Naive B cell (primary cell): ENCODE measurements around the gene H1-8. TPM values are rescaled to one million over a fixed set of nuclear protein-coding genes. Genes with fewer than 3 reads are reported as not detected.
"Not testable (repeated sequence)": the region's sequence is repeated elsewhere in the genome, so short reads cannot be mapped to it uniquely, and the experiment has no call there.

Source experiments
- ATAC-seq, 2 donors: fragments of 150-1000 bp; cut with Tn5 transposase; 2 replicates each; pipeline ENCODE4 v1.10.0; 2021; ENCODE audit warnings: low read depth in 2 of 2, mild to moderate bottlenecking in 2 of 2, moderate library complexity in 2 of 2
- DNase-seq: peaks from one replicate; pipeline ENCODE4 v3.0.0; 2022
- H3K27ac Mint-ChIP-seq, 6 donors: one replicate each; pipeline ENCODE4 v1.8.0; 2020 to 2022; ENCODE audit warnings: mild to moderate bottlenecking in 6 of 6, mixed read lengths in 6 of 6, moderate library complexity in 5 of 6, inconsistent platforms in 2 of 6
- H3K27me3 Mint-ChIP-seq, 3 donors: one replicate each; pipeline ENCODE4 v1.8.0; 2021 to 2022; ENCODE audit warnings: mixed read lengths in 3 of 3, mild to moderate bottlenecking in 1 of 3
- H3K36me3 Mint-ChIP-seq, 2 donors: one replicate each; pipeline ENCODE4 v1.8.0; 2020 to 2022; ENCODE audit warnings: mixed read lengths in 2 of 2, inconsistent platforms in 1 of 2, mild to moderate bottlenecking in 1 of 2
- H3K4me1 Mint-ChIP-seq, 3 donors: one replicate each; pipeline ENCODE4 v1.8.0; 2020 to 2022; ENCODE audit warnings: mixed read lengths in 3 of 3, inconsistent platforms in 1 of 3, mild to moderate bottlenecking in 1 of 3, moderate library complexity in 1 of 3
- H3K4me3 Mint-ChIP-seq, 8 donors: one replicate each; pipeline ENCODE4 v1.8.0; 2020 to 2022; ENCODE audit warnings: mild to moderate bottlenecking in 8 of 8, mixed read lengths in 8 of 8, moderate library complexity in 8 of 8, inconsistent platforms in 2 of 8
- H3K9me3 Mint-ChIP-seq, 7 donors: one replicate each; pipeline ENCODE4 v1.8.0; 2020 to 2022; ENCODE audit warnings: mixed read lengths in 7 of 7, mild to moderate bottlenecking in 5 of 7, inconsistent platforms in 2 of 7, moderate library complexity in 1 of 7
- polyA plus RNA-seq, 6 donors: library from polyadenylated mRNA; unstranded; fragments of 300-500 nt; fragmentation: Illumina TruSeq; gene quantifications; one replicate each; pipeline ENCODE4 v1.2.3, GENCODE V29; 2021; ENCODE audit warnings: low read depth in 6 of 6

H1-8 gene
- polyA plus RNA-seq, 6 donors from 2014 or later: not detected

GRCh38 chr3:129530821-129531220, 12.2 kb upstream of the H1-8 start:
- no peaks in the 10 kb centered on the region for H3K36me3 Mint-ChIP-seq
- peaks cover 12 to 16% (median 14%) of the 10 kb centered on the region in 3 donors for H3K4me1 Mint-ChIP-seq
- no peak overlapping the region for H3K27ac Mint-ChIP-seq
- no peaks in the 10 kb centered on the region for H3K9me3 Mint-ChIP-seq
- peaks cover 0 to 9% (median 0%) of the 10 kb centered on the region in 3 donors for H3K27me3 Mint-ChIP-seq
- no peak for DNase-seq
- ATAC-seq: no peak
- H3K4me3 Mint-ChIP-seq: no peak overlapping the region

- Mint-ChIP-seq H3K4me3 (no peak overlapping the region), H3K4me1 (peaks cover 4 to 10% (median 8%) of the 10 kb centered on the region in 3 donors), H3K27ac (no peak overlapping the region), H3K27me3 (peaks cover 0 to 9% (median 0%) of the 10 kb centered on the region in 3 donors), H3K9me3 (no peaks in the 10 kb centered on the region), H3K36me3 (no peaks in the 10 kb centered on the region)
- no peak for ATAC-seq
- DNase-seq: no peak
Measured at GRCh38 chr3:129531699-129532098, 11.3 kb upstream of the H1-8 start.

- H3K27ac Mint-ChIP-seq: no peak overlapping the region
- peaks cover 0 to 7% (median 6%) of the 10 kb centered on the region in 3 donors for H3K4me1 Mint-ChIP-seq
- H3K36me3 Mint-ChIP-seq: no peaks in the 10 kb centered on the region
- peaks cover 0 to 9% (median 0%) of the 10 kb centered on the region in 3 donors for H3K27me3 Mint-ChIP-seq
- H3K4me3 Mint-ChIP-seq: no peak overlapping the region
- no peak for ATAC-seq
- DNase-seq: no peak
- H3K9me3 Mint-ChIP-seq: no peaks in the 10 kb centered on the region
Measured at GRCh38 chr3:129532261-129532660, 10.7 kb upstream of the H1-8 start.

GRCh38 chr3:129533406-129533805, 9.6 kb upstream of the H1-8 start:
- H3K4me1 Mint-ChIP-seq: no peaks in the 10 kb centered on the region

DNA sequence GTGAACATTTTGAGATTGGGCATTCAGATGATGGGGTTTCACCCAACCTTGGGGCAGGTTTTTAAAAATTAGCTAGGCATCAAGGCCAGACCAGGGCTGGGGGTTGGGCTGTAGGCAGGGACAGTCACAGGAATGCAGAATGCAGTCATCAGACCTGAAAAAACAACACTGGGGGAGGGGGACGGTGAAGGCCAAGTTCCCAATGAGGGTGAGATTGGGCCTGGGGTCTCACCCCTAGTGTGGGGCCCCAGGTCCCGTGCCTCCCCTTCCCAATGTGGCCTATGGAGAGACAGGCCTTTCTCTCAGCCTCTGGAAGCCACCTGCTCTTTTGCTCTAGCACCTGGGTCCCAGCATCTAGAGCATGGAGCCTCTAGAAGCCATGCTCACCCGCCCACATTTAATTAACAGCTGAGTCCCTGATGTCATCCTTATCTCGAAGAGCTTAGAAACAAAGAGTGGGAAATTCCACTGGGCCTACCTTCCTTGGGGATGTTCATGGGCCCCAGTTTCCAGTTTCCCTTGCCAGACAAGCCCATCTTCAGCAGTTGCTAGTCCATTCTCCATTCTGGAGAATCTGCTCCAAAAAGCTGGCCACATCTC, 8.4 kb upstream of the H1-8 start:
- Mint-ChIP-seq H3K9me3 (no peaks in the 10 kb centered on the region), H3K27me3 (peaks cover 0 to 9% (median 0%) of the 10 kb centered on the region in 3 donors), H3K27ac (no peak overlapping the region), H3K36me3 (no peaks in the 10 kb centered on the region), H3K4me1 (no peaks in the 10 kb centered on the region), H3K4me3 (no peak overlapping the region)
- no peak for DNase-seq
- no peak for ATAC-seq

More at GRCh38 chr3:129533406-129533805, 9.6 kb upstream of the H1-8 start:
- Mint-ChIP-seq H3K36me3 (no peaks in the 10 kb centered on the region), H3K9me3 (no peaks in the 10 kb centered on the region), H3K27me3 (peaks cover 0 to 9% (median 0%) of the 10 kb centered on the region in 3 donors), H3K27ac (no peak overlapping the region), H3K4me3 (no peak overlapping the region)
- no peak for DNase-seq
- no peak for ATAC-seq

GRCh38 chr3:129535075-129535474, 7.9 kb upstream of the H1-8 start:
- no peak overlapping the region for H3K27ac Mint-ChIP-seq
- no peak for DNase-seq
- no peaks in the 10 kb centered on the region for H3K36me3 Mint-ChIP-seq
- no peak overlapping the region for H3K4me3 Mint-ChIP-seq
- peaks cover 0 to 9% (median 0%) of the 10 kb centered on the region in 3 donors for H3K27me3 Mint-ChIP-seq
- ATAC-seq: no peak
- H3K4me1 Mint-ChIP-seq: no peaks in the 10 kb centered on the region
- no peaks in the 10 kb centered on the region for H3K9me3 Mint-ChIP-seq

- DNase-seq (no peak), ATAC-seq (no peak)
- no peaks in the 10 kb centered on the region for H3K9me3 Mint-ChIP-seq
- H3K27me3 Mint-ChIP-seq: peaks cover 0 to 9% (median 0%) of the 10 kb centered on the region in 3 donors
- no peak overlapping the region for H3K4me3 Mint-ChIP-seq
- H3K4me1 Mint-ChIP-seq: no peaks in the 10 kb centered on the region
- peak overlapping the region in 2 of 6 donors; percentile 33 to 76 for H3K27ac Mint-ChIP-seq
- H3K36me3 Mint-ChIP-seq: no peaks in the 10 kb centered on the region
Measured at GRCh38 chr3:129536374-129536667, 6.7 kb upstream of the H1-8 start.

- H3K27ac Mint-ChIP-seq: peak overlapping the region in 1 of 6 donors; percentile 15
- no peak for ATAC-seq
- H3K4me3 Mint-ChIP-seq: no peak overlapping the region
- no peaks in the 10 kb centered on the region for H3K4me1 Mint-ChIP-seq
- no peak for DNase-seq
- no peaks in the 10 kb centered on the region for H3K36me3 Mint-ChIP-seq
- peaks cover 0 to 8% (median 0%) of the 10 kb centered on the region in 3 donors for H3K27me3 Mint-ChIP-seq
- no peaks in the 10 kb centered on the region for H3K9me3 Mint-ChIP-seq
Measured at GRCh38 chr3:129536804-129537203, 6.2 kb upstream of the H1-8 start.

DNA sequence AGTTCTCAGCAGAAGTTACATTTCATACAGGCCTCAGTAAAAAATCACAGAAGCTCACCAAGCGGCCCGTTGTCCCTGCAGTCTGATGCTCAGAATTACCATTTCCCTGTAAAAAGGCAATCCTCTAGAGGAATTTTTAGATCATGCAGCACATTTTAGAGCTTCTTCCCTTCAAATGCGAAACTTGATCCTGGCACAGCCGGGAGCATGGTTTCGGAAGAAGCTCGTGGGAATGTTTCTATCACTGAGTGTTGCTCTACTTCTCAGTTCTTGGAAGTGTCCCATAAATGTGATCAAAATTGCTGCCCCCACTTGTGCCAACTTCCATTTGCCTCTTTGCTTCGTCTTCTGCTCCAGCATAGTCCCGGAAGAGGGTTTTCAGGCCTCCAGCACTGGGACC, 3.8 kb upstream of the H1-8 start:
- H3K27me3 Mint-ChIP-seq: no peaks in the 10 kb centered on the region
- ATAC-seq (no peak), DNase-seq (no peak)
- peak overlapping the region in 1 of 6 donors; percentile 62 for H3K27ac Mint-ChIP-seq
- no peaks in the 10 kb centered on the region for H3K9me3 Mint-ChIP-seq
- H3K4me3 Mint-ChIP-seq: no peak overlapping the region
- no peaks in the 10 kb centered on the region for H3K36me3 Mint-ChIP-seq
- peaks cover 0 to 4% (median 0%) of the 10 kb centered on the region in 3 donors for H3K4me1 Mint-ChIP-seq

DNA sequence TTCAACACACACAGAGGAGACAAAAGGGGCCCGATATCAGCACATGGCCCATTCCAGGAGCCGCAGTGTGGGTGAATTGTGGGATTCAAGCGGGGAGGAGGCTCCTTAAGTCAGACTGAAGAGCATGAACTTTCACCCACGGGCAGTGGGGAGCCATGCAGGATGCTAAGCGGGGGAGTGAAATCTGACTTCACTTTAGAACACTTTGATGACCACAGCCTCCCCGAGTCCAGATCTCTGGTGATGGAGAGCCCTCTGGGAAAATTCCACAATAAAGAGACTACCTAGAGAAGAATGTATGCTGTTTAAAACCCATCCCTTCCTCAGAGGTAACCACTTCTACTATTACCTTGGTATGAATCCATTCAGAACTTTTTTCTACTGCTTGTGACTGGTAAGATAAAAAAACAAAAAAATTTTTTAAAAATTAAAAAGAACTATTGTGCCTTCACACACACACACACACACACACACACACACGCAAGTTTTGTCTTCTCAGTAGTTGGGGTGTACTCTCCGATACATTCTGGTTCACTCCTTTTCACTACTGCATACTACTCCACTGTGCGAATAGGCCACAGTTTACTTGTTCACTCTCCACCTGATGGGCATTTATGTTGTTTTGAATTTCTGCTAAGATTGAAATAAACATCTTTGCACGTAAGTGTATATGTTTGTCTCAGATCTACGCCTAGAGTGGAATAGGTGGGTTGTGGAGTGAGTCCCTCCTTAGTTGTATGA, 2.0 kb upstream of the H1-8 start:
- ATAC-seq (no peak), DNase-seq (no peak)
- H3K9me3 Mint-ChIP-seq: no peaks in the 10 kb centered on the region
- H3K27me3 Mint-ChIP-seq: no peaks in the 10 kb centered on the region
- no peaks in the 10 kb centered on the region for H3K36me3 Mint-ChIP-seq
- H3K4me3 Mint-ChIP-seq: no peak overlapping the region
- no peak overlapping the region for H3K27ac Mint-ChIP-seq
- H3K4me1 Mint-ChIP-seq: peaks cover 0 to 4% (median 0%) of the 10 kb centered on the region in 3 donors

GRCh38 chr3:129542747-129543146, 228 bp upstream of the H1-8 start:
- Mint-ChIP-seq H3K27ac (no peak overlapping the region), H3K27me3 (no peaks in the 10 kb centered on the region), H3K9me3 (no peaks in the 10 kb centered on the region), H3K36me3 (no peaks in the 10 kb centered on the region), H3K4me1 (peaks cover 0 to 4% (median 0%) of the 10 kb centered on the region in 3 donors), H3K4me3 (no peak overlapping the region)
- ATAC-seq (no peak), DNase-seq (no peak)

- Mint-ChIP-seq H3K36me3 (no peaks in the 10 kb centered on the region), H3K4me1 (peaks cover 0 to 4% (median 0%) of the 10 kb centered on the region in 3 donors), H3K27ac (peak overlapping the region in 1 of 6 donors; percentile 82), H3K9me3 (no peaks in the 10 kb centered on the region), H3K27me3 (peaks cover 0 to 7% (median 6%) of the 10 kb centered on the region in 3 donors), H3K4me3 (no peak overlapping the region)
- ATAC-seq (no peak), DNase-seq (no peak)
Measured at GRCh38 chr3:129543999-129544398, 1.0 kb downstream of the H1-8 start.

- DNase-seq, H3K4me1 Mint-ChIP-seq, H3K4me3 Mint-ChIP-seq, H3K27ac Mint-ChIP-seq, H3K9me3 Mint-ChIP-seq, H3K27me3 Mint-ChIP-seq, H3K36me3 Mint-ChIP-seq, ATAC-seq: not testable (repeated sequence)
Measured at GRCh38 chr3:129545951-129546350, 3.0 kb downstream of the H1-8 start.

GRCh38 chr3:129547241-129547640, 4.3 kb downstream of the H1-8 start:
- no peak for DNase-seq
- Mint-ChIP-seq H3K4me1 (peaks cover 0 to 4% (median 0%) of the 10 kb centered on the region in 3 donors), H3K27ac (no peak overlapping the region), H3K36me3 (no peaks in the 10 kb centered on the region), H3K9me3 (no peaks in the 10 kb centered on the region), H3K27me3 (peaks cover 0 to 7% (median 6%) of the 10 kb centered on the region in 3 donors), H3K4me3 (no peak overlapping the region)
- no peak for ATAC-seq
